ENCODE measurements around the gene PAIP1.
"Not testable (repeated sequence)": the region's sequence is repeated elsewhere in the genome, so short reads cannot be mapped to it uniquely, and the experiment has no call there.

Gene PAIP1

GRCh38 chr5:43514816-43515677, 41.8 kb downstream of the PAIP1 start, which contains the start of gene C5orf34:
TSS of gene C5orf34 (minus strand) at chr5:43515148. CDS start at chr5:43509339, 5,809 bp downstream.
- peak; percentile 92 to 95 for DNase-seq

- peak; percentile 5 to 30 for DNase-seq
Measured at GRCh38 chr5:43514471-43514815, 42.4 kb downstream of the PAIP1 start.

- no peak for DNase-seq
Measured at GRCh38 chr5:43514025-43514424, 42.9 kb downstream of the PAIP1 start.

- not testable (repeated sequence) for DNase-seq
Measured at GRCh38 chr5:43511062-43511461, 45.8 kb downstream of the PAIP1 start.

GRCh38 chr5:43498581-43498980, 58.3 kb downstream of the PAIP1 start:
- no peak for DNase-seq

GRCh38 chr5:43497311-43498104, 59.4 kb downstream of the PAIP1 start:
- no peak for DNase-seq

GRCh38 chr5:43491326-43491725, 65.6 kb downstream of the PAIP1 start:
- no peak for DNase-seq

- no peak for DNase-seq
Measured at GRCh38 chr5:43486353-43486752, 70.5 kb downstream of the PAIP1 start.

GRCh38 chr5:43485406-43485805, 71.5 kb downstream of the PAIP1 start:
- DNase-seq: no peak

- DNase-seq: peak; percentile 76 to 85
Measured at GRCh38 chr5:43484106-43484849, 72.6 kb downstream of the PAIP1 start.

- DNase-seq: peak; percentile 81 to 87
Measured at GRCh38 chr5:43483298-43484105, 73.4 kb downstream of the PAIP1 start, which contains the start of gene TMEM267. TSS of gene TMEM267 (minus strand) at chr5:43483865. CDS start at chr5:43453969, 29,896 bp downstream.

GRCh38 chr5:43482490-43483297, 74.2 kb downstream of the PAIP1 start:
- no peak for DNase-seq

Data from stimulated activated CD4-positive, alpha-beta T cell treated with anti-CD3 and anti-CD28 coated beads, Interleukin-4, amount 100 ng/mL, for 4 hours (primary cell).